ENCODE measurements around the gene CAD.
A peak's percentile ranks its signal among the peaks of the same experiment; 100 is the strongest.

The CAD gene

DNA sequence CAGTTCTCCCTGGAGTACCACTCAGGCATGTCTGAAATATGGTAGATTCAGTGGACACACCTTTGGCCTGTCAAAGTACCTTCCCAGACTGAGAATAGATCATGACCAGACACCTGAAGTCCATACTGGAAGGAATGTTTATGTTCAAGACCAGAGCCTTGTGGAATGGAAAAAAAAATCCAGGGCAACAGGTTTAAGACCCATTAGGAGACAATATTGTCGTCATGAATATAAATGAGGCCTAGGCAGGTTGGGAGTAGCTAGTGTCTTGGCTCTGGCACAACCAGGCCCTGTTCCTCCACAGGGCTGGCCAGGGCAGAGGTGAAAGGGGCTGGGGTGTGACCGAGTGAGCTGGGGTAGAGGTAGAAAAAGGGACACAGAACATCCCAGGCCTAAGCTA, 18.5 kb upstream of the CAD start:
- DNase-seq (ENCODE audit: low read depth): no peak

DNA sequence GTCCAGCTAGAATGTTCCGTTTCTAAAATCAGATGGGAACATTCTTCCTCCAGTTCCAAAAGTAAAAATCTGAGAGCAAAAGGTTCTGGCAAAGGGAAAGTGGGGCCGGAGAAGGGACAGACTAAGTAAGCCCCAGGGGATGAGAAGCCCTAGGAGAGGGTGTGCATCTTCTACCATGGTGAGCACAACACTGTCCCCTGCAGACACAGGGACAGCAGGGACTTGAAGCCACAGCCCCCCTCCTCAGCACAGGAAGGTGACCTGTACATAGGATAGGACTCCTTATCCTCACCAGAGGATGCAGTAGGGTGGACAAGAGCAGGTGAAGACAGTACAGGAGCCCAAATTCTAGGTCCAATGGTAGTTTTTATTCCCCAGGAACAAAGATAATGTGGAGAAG, 17.9 kb upstream of the CAD start:
- DNase-seq (ENCODE audit: low read depth): no peak

DNA sequence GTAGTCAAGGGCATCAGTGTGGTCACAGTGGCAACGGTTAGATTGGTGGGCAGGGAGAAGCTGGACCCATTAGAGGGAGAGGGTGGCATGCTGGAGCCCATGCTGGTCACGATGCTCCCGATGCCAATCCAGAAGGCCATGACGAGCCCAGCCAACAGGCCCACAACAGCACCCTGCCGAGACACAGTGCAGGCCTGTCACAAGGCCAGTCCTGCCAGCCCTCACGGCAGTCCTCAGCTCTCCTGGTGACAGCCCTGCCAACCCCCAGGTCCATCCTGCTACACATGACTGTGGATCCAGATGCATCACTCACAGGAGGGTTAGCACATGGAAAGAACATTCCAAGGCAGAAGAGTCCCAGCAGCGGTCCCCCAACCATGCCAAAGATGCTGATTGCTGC, 15.5 kb upstream of the CAD start:
- no peak for DNase-seq (ENCODE audit: low read depth)

DNA sequence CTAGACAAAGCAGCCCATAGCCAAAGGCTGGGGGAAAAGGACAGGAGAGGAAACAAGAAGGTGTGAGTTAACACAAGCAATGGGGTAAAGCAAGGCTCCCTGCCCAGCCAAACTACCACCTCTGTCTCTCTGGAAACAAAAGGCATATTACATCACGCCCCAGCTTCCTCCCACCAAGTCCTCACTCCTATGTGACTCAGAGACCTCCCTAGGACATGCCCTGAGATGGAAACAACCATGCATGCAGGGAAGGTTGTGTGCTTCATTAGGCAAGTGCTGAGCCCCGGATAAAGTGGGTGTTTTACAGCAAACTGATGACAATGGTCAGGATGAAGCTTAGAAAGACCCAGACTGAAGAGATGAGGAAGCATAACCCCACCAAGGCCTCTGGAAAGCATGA, 14.3 kb upstream of the CAD start:
- no peak for DNase-seq (ENCODE audit: low read depth)

DNA sequence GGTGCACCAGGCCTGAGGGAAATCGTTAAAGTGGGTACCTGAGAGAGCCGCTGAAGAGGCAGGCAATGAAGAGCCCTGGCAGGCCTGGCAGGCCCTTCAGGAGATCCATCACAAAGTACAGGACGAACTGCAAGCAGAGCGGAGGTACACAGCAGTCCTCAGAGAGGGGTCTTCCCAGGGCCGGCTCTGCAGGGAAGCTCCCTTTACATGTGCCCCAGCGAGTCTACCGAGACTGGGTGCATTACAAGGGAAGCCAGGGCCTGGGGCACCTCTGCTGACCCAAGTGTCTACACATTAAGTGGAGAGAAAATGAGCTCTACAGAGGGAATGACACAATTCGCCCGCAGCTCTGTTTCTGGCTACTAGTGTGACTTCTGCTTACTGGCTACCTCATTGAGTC, 13.4 kb upstream of the CAD start:
- no peak for DNase-seq (ENCODE audit: low read depth)

DNA sequence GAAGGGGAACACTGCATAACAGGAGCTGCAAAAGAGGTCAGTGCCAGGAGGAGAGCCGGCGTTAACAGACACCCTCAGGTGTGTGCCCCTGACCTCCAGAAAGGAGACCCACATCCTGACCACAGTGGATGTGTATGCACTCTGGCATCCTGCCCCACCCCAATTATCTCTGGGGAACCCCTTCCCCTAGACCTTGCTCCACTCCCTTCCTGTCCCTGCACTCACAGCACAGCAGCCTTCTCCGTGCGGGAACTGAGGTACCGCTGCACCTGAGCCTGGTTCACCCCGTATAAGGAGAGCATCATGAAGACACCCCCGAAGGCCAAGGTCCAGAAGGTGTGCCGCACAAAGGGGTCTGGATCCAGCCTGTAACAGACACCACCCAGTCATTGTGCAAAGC, 12.6 kb upstream of the CAD start:
- no peak for DNase-seq (ENCODE audit: low read depth)

DNA sequence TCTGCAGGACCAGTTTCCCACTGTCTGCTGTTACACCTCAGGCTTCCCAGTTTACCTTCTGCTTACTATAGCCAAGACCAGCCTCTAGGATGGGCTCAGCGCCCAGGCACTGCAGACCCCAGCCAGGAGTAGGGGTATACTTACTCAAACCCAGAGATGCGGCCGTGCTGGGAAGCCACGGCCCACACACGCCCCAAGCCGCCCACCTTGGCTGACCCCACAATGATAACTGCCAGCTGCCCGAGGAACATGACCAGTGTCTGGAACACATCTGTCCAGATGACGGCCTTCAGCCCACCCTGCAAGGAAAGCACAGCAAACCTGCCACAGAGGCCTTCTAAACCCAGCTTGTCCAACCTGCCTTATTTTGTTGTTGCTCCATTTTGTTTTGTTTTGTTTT, 12.0 kb upstream of the CAD start:
- no peak for DNase-seq (ENCODE audit: low read depth)

DNA sequence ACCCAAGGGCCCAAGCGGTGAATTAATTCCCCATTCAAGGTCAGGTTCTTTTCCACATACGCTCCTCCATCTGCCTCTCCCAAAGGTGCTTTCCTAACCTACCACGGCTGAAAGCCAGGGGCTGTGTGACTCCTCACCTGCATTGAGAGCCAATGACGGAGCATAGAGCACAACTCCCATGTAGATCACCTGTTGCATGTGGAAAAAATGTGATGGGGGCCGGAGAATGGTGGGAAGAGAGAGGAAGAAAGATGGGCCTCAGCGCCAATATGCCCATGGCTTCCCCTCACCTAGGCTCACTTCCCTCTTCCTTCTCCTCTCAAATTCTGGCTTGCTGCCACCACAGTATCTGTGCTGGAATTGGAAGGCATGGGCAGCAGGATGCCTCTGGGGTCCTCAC, 10.8 kb upstream of the CAD start:
- DNase-seq (ENCODE audit: low read depth): no peak

DNA sequence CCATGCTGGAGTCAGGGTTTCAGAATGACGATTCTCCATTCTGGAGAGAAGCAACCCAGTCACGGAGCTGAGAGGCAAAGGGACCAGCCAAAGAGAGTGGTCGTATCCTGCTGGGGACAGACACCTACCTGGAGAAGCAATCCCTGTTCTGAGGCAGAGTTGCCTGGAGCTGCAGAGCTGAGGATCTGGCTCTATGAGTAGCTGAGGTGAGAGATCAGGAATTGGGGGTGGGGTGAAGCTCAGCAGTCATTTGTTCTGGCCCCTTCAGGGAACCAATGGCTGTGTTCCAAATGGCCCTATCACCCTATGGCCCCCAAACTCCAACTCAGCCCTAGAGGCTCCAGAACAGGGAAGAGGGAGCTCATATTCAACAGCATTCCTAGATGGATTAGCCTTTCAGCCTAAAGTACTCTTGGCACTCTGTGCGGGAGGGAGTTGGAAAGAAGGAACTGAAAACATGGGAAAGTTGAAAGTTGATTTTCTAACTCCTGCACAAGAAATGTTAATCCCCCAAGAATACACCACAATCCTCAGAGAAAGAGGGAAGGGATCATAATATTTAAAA, 8.6 kb upstream of the CAD start:
- no peak for DNase-seq (ENCODE audit: low read depth)

DNA sequence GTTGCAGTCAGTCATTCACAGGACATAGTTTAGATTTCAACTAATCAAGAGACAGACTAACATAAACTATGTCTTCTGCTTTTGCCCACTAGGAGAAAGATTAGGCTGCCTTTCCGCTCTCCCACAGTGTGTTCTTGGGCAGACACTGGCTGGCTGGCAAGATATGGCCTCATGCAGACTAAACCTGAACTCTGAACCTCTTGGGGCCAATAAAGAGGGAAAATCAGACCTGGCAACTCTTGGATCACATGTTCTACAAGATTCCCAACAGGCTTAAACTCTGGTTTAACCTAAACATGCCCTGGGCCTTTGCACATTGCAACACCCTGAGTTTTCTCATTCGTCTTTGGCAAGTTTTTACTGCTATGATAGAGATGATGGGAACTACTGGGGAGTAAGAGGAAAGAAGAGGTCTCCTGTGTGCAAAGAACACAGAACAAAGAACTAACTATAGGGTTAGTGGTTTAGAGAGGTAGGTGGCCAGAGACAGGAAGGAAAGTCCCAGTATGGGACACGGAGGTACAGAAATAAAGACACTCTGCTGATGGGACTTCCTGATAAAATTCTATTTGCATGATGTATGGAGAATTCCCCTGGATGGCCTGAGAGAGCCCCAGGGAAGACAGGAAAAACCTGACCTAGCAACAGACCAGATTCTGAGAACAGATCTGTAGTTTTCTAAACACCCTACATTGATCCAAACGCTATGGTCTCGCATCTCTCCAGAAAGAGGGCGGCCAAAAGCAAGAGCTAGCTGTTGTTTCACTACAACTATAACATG, 7.4 kb upstream of the CAD start:
- DNase-seq (ENCODE audit: low read depth): peak; percentile 48

DNA sequence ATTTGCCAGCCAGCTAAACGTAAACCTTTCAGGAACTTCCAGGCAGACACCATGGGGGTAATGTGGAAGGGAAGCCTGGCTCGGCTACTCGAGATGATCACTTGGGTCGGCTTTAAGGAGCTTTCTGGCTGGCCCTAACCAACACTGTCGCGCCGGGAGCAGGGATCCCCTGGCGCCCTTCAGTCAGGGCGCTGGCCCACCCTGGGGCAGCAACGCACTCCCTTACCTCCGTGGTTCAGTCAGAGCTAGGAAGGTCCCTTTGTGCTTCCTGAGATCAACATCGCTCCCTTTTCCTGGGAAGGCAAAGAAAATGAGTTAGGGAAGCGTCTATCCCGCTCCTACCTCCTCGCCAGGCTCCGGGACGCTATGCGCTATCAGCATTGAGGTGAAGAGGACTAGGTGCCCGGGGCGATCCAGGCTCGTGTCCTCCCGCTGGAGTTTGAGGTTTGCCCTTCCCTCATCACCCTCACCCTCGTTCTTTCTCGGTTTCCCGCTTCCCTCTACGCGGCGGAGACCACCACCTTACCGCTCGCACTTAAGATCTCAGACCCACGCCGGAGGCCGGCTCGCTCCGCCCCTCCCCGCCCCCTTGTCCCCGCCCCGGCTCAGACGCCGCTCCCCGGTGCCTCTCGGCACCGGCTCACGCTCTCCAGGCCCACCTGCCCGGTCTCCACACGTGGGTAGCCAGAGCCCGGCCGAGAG, 5.8 kb upstream of the CAD start:
- no peak for DNase-seq (ENCODE audit: low read depth)

DNA sequence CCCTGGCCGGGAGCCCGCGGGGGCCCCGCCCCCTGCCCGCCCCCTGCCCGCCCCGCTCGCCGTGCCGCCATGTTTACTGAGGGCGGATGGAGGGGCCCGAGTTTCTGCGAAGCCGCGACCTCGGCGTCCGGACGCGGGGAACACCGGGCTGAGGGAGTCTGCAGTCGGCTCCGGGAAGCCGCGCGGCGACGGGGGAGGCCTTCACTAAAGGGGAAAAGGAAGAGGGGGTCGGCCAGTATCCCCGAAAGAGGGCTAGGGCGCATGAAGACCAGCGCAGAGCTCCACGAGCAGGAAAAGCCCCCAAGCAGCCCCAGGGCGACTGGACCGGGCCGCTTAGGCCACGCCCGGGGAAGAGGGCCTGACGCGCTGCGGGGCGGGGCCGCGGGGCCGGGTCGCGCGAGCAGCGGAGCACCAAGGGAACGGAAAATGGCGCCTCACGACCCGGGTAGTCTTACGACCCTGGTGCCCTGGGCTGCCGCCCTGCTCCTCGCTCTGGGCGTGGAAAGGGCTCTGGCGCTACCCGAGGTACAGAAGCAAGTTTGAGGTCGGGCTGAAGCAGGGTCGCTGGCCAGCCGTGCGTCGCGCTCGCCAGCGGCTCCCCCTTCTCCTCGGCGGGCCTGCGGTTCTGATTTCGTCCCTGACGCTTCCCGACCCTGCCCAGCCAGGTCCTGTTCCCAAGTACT, 5.1 kb upstream of the CAD start, which contains the start of the genes ATRAID and SLC5A6:
ATRAID (plus strand) TSS at position 99 of the 683 bp plus-strand sequence; CDS start at position 427, 328 bp downstream.
SLC5A6 (minus strand) TSS at position 326 of the 683 bp plus-strand sequence. CDS start 4,618 bp downstream, outside the sequence.
- peak; percentile 89 for DNase-seq (ENCODE audit: low read depth)

DNA sequence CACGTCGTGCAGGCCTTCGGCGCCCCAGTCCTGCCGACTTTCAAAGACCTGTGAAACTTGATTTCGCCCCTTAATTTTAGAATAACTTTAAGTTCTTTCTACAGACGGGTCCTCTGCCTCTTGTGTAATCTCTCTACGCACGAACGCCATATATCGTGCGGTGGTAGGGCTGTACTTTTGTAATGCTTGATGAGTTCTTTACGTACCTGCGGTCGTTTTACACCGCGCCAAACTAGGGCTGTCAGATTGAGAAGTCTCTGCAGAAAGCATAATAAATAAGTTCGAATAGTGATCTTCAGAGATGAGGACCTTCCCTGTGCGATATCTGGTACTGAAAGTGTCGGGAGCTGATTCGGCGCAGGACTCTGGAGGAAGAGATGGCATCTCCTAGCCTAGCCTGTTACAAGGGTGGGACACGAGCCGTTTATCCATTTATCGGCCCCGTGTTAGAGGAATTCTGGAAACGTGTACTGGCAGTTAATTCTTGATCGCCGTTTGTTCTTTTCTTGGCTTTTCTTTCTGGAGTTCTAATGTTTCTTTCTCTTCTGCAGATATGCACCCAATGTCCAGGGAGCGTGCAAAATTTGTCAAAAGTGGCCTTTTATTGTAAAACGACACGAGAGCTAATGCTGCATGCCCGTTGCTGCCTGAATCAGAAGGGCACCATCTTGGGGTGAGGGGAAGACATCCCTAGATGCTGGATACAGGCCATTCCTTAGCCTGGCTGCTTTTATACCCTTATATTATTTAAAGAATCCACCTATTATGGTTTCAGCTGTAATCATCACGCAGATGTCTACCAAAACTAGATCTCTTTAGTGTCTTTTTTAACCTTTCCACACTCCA, 4.3 kb upstream of the CAD start:
- peak; percentile 79 for DNase-seq (ENCODE audit: low read depth)

DNA sequence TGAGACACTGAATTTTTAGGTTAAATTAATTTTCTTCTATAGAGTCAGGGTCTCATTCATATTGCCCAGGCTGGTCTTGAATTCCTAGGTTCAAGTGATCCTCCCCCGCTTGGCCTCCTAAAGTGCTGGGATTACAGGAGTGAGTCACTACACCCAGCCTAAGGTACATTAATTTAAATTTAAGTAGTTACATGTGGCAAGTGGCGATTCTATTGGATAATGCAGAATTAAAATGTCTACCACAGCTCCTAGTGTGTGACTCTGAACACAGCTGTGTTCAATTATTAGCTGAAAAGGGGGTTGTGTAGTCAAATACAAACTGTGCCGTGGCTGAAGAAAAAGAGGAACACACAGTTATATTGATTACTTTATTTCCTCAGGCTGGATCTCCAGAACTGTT, 2.2 kb upstream of the CAD start:
- DNase-seq (ENCODE audit: low read depth): peak; percentile 23

DNA sequence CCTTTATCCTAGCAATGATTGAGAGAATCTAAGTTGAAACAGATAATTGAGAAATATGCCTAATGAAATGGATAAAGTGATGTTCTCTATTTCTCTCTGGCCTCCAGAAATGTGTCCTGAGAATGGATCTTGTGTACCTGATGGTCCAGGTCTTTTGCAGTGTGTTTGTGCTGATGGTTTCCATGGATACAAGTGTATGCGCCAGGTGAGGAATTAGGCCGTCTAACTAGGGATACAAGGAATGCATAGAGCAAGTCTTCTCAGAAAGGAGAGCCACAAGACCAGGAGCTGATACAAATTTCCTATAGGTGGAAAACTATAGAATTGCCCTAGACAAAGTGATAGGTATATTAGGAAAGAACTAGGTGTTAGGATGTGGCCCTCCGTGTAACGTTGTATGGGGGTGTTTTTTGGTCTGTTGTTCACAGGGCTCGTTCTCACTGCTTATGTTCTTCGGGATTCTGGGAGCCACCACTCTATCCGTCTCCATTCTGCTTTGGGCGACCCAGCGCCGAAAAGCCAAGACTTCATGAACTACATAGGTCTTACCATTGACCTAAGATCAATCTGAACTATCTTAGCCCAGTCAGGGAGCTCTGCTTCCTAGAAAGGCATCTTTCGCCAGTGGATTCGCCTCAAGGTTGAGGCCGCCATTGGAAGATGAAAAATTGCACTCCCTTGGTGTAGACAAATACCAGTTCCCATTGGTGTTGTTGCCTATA, 592 bp upstream of the CAD start:
- no peak for DNase-seq (ENCODE audit: low read depth)

DNA sequence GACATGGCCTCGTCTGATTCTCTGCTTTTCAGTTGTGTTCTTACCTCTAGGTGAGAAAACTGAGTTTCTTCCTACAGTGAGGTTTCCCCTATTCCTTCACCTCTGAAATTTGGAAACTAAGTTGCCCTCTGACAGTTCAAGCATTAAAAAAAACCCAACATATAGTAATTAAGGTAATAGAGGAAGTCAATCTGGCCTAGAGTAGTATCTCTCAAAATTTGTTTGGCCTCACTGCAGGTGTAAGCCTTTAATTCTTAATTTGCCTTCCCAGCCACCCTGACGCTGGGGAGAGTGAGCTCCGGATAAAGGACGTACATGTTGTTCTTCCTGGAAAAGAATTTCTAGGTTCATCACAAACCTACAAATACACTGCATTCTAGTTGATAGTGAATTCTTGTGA, 1.4 kb downstream of the CAD start:
- no peak for DNase-seq (ENCODE audit: low read depth)

DNA sequence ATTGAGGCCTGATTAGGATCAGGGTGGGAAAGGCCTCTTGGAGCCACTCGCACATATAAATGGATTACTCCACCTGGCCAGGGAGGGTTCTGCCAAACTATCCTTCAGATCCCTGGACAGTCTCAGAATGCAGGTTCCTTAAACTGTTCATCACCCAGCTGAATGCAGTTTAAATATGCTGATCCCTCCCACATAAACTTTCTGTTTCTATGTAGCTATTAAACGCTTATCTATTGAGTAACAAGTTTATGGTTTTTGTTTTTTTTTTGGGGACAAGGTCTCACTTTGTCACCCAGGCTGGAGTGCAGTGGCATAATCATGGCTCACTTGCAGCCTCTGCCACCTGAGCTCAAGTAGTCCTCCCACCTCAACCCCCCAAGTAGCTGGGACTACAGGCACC, 1.9 kb downstream of the CAD start:
- DNase-seq (ENCODE audit: low read depth): no peak

DNA sequence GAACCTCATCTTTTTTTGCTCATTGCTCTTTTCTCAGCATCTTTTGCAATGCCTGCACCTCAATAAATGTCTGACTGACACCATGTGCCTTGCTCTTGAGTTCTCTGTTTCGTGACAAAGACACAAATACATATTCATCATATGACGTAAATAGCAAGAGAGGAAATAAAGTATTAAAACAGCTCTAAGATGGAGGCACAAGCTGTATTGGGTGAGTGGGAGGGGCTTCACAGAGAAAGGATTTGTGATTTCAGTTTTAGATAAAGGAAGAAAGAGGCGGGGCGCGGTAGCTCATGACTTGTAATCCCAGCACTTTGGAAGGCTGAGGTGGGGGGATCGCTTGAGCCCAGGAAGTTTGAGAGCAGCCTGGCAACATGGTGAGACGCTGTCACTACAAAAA, 2.9 kb downstream of the CAD start:
- no peak for DNase-seq (ENCODE audit: low read depth)

DNA sequence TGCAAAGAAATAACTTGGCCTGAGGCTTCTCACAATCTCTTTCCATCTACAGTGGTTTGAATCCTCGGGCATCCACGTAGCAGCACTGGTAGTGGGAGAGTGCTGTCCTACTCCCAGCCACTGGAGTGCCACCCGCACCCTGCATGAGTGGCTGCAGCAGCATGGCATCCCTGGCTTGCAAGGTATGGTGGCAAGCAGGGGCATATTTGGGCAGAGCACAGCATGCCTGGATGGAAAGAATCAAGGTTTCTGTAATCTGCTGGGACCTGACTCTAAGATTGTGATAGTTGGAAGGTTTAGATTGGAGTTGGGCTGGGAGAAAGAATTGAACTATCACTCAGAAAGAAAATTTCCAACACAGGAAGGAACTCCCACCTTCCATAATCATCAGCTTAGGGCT, 4.0 kb downstream of the CAD start:
- no peak for DNase-seq (ENCODE audit: low read depth)

DNA sequence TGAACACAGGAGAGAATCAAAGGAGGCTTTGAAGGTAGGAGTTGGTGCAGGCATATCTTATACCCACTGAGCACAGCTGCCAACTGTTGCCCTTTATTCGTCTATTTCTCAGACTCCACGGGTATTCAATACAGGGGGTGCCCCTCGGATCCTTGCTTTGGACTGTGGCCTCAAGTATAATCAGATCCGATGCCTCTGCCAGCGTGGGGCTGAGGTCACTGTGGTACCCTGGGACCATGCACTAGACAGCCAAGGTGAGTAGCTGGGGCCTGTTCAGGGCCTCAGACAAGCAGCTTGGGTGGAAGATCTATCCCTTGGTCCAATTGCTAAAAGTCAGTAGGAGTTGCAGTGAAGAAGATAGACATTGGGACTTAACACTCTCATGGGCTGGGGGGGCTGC, 5.2 kb downstream of the CAD start:
- no peak for DNase-seq (ENCODE audit: low read depth)

DNA sequence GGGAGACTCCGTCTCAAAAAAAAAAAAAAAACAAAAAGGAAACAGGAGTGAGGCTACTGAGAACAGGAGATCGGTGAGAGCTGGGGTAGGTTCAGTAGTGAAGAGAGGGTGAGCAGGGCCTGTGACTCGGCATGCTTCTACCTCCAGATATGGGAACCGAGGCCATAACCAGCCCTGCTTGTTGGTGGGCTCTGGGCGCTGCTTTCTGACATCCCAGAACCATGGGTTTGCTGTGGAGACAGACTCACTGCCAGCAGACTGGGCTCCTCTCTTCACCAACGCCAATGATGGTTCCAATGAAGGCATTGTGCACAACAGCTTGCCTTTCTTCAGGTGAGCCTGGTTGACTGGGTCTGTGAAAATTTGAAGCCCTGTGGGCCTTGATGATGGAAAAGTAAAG, 6.2 kb downstream of the CAD start:
- DNase-seq (ENCODE audit: low read depth): no peak

All from fibroblast of gingiva (primary cell).